Mesenchymal stem cell (in vitro differentiated cells and primary cell): Measurements from ENCODE around the gene TOMM20.

Experiments
- DNase-seq: peaks from one replicate; pipeline ENCODE4 v3.0.0-alpha.2; 2013
- H2AFZ ChIP-seq: one replicate; pipeline ENCODE4 v1.6.1; 2013; ENCODE audit warnings: low read depth, mild to moderate bottlenecking, control low read depth, inconsistent platforms, low read length, moderate library complexity
- H2AK5ac ChIP-seq: 2 replicates; pipeline ENCODE4 v1.6.1; 2013; ENCODE audit warnings: low read length, moderate library complexity, mild to moderate bottlenecking, inconsistent platforms; ENCODE audit not compliant: severe bottlenecking
- H2BK120ac ChIP-seq: one replicate; pipeline ENCODE4 v1.6.1; 2013; ENCODE audit warnings: low read depth, mild to moderate bottlenecking, inconsistent platforms, low read length, moderate library complexity
- H2BK12ac ChIP-seq, 2 experiments: one replicate each; pipeline ENCODE4 v1.6.1; 2013; ENCODE audit warnings: inconsistent platforms in 2 of 2, low read length in 2 of 2, mild to moderate bottlenecking in 2 of 2, moderate library complexity in 2 of 2, control low read depth in 1 of 2
- H2BK15ac ChIP-seq: one replicate; pipeline ENCODE4 v1.6.1; 2013; ENCODE audit warnings: mild to moderate bottlenecking, low read depth, inconsistent platforms; ENCODE audit not compliant: poor library complexity, severe bottlenecking
- H2BK5ac ChIP-seq: 2 replicates; pipeline ENCODE4 v1.6.1; 2013; ENCODE audit warnings: low read depth, mild to moderate bottlenecking, low read length, control low read depth, inconsistent platforms; ENCODE audit not compliant: poor library complexity, severe bottlenecking
- H3K14ac ChIP-seq, 2 experiments: one replicate each; pipeline ENCODE4 v1.6.1; 2013; ENCODE audit warnings: inconsistent platforms in 2 of 2, low read length in 2 of 2, control low read depth in 1 of 2, mild to moderate bottlenecking in 1 of 2, moderate library complexity in 1 of 2
- H3K18ac ChIP-seq, 2 experiments: one replicate each; pipeline ENCODE4 v1.6.1; 2013; ENCODE audit warnings: inconsistent platforms in 2 of 2, low read length in 2 of 2, control low read depth in 1 of 2, low read depth in 1 of 2, mild to moderate bottlenecking in 1 of 2
- H3K23ac ChIP-seq, 2 experiments: one replicate each; pipeline ENCODE4 v1.6.1; 2013; ENCODE audit warnings: inconsistent platforms in 2 of 2, low read length in 2 of 2, mild to moderate bottlenecking in 2 of 2, moderate library complexity in 2 of 2, control low read depth in 1 of 2
- H3K27ac ChIP-seq: 2 replicates; pipeline ENCODE4 v1.5.1; 2013; ENCODE audit warnings: mild to moderate bottlenecking, moderate library complexity, low read length, control low read depth, inconsistent platforms; ENCODE audit not compliant: poor library complexity, severe bottlenecking
- H3K27me3 ChIP-seq, 2 experiments: 2 replicates each; pipeline versions ENCODE4 v1.6.1 to v1.7.0; 2013; ENCODE audit warnings: low read length in 2 of 2, mild to moderate bottlenecking in 2 of 2, moderate library complexity in 2 of 2, control low read depth in 1 of 2, inconsistent platforms in 1 of 2; ENCODE audit not compliant: control insufficient read depth in 1 of 2, insufficient read depth in 1 of 2
- H3K36me3 ChIP-seq, 2 experiments: 2 replicates each; pipeline versions ENCODE4 v1.6.1 to v1.7.0; 2013; ENCODE audit warnings: low read length in 2 of 2, control low read depth in 1 of 2, inconsistent platforms in 1 of 2, low read depth in 1 of 2, mild to moderate bottlenecking in 1 of 2; ENCODE audit not compliant: insufficient read depth in 2 of 2, control insufficient read depth in 1 of 2
- H3K4ac ChIP-seq, 2 experiments: one replicate each; pipeline ENCODE4 v1.6.1; 2013; ENCODE audit warnings: inconsistent platforms in 2 of 2, low read length in 2 of 2, mild to moderate bottlenecking in 2 of 2, moderate library complexity in 2 of 2, control low read depth in 1 of 2, low read depth in 1 of 2
- H3K4me1 ChIP-seq: 2 replicates; pipeline ENCODE4 v1.6.1; 2013; ENCODE audit warnings: low read depth, low read length, control low read depth; ENCODE audit not compliant: control insufficient read depth, insufficient read depth
- H3K4me2 ChIP-seq: 2 replicates; pipeline ENCODE4 v1.6.1; 2013; ENCODE audit warnings: low read length, mild to moderate bottlenecking, inconsistent platforms; ENCODE audit not compliant: poor library complexity, severe bottlenecking
- H3K4me3 ChIP-seq, 2 experiments: 2 replicates each; pipeline versions ENCODE4 v1.5.1 to v1.7.0; 2013; ENCODE audit warnings: low read length in 2 of 2, mild to moderate bottlenecking in 2 of 2, control low read depth in 1 of 2, low read depth in 1 of 2; ENCODE audit not compliant: insufficient read depth in 1 of 2
- H3K79me1 ChIP-seq: replicated peaks from 2 replicates; pipeline ENCODE4 v1.6.1; 2013; ENCODE audit warnings: mild to moderate bottlenecking, control low read depth, low read length, inconsistent platforms; ENCODE audit not compliant: poor library complexity, severe bottlenecking
- H3K9ac ChIP-seq: 2 replicates; pipeline ENCODE4 v1.7.0; 2013; ENCODE audit warnings: mild to moderate bottlenecking, low read length, moderate library complexity
- H3K9me3 ChIP-seq: 2 replicates; pipeline ENCODE4 v1.7.0; 2013; ENCODE audit warnings: mild to moderate bottlenecking, low read length; ENCODE audit not compliant: control insufficient read depth
- H4K8ac ChIP-seq: one replicate; pipeline ENCODE4 v1.6.1; 2013; ENCODE audit warnings: inconsistent platforms, mild to moderate bottlenecking, low read length, moderate library complexity
- H4K91ac ChIP-seq: one replicate; pipeline ENCODE4 v1.6.1; 2013; ENCODE audit warnings: mild to moderate bottlenecking, low read length, inconsistent platforms
- WGBS: methylation state at CpG from one replicate; pipeline ENCODE4 v1.1.7; 2013; ENCODE audit warnings: mixed read lengths; 5-methylcytosine and 5-hydroxymethylcytosine counted together

TOMM20 gene

GRCh38 chr1:235113183-235113917, 15.3 kb downstream of the TOMM20 start:
- no peak overlapping the region for H3K18ac ChIP-seq
- peaks cover 45 to 94% of the 10 kb centered on the region in 2 experiments for H3K36me3 ChIP-seq
- H3K27me3 ChIP-seq: no peaks in the 10 kb centered on the region
- H3K23ac ChIP-seq: no peak overlapping the region
- H3K4me2 ChIP-seq: no peak overlapping the region
- H3K9ac ChIP-seq: no peak overlapping the region
- H2BK120ac ChIP-seq: no peak overlapping the region
- no peak overlapping the region for H4K8ac ChIP-seq
- H3K4me1 ChIP-seq: no peaks in the 10 kb centered on the region
- WGBS: 97% methylated on average over 6 of the region's 7 CpGs
- no peak overlapping the region for H2BK15ac ChIP-seq
- no peak overlapping the region for H2BK12ac ChIP-seq
- no peaks in the 10 kb centered on the region for H3K9me3 ChIP-seq
- H4K91ac ChIP-seq: no peak overlapping the region
- no peak overlapping the region for H3K14ac ChIP-seq
- DNase-seq: no peak
- no peak overlapping the region for H3K4me3 ChIP-seq
- no peak overlapping the region for H2BK5ac ChIP-seq
- H3K27ac ChIP-seq: no peak overlapping the region
- peaks cover 19% of the 10 kb centered on the region for H3K79me1 ChIP-seq
- H2AFZ ChIP-seq: no peak overlapping the region
- no peak overlapping the region for H3K4ac ChIP-seq
- no peak overlapping the region for H2AK5ac ChIP-seq

GRCh38 chr1:235112297-235113182, 16.1 kb downstream of the TOMM20 start:
- Histone ChIP-seq H2AFZ (no peak overlapping the region), H3K18ac (no peak overlapping the region), H3K4me1 (no peaks in the 10 kb centered on the region), H3K36me3 (peaks cover 50 to 94% of the 10 kb centered on the region in 2 experiments), H2BK12ac (no peak overlapping the region), H3K4ac (no peak overlapping the region), H2BK120ac (no peak overlapping the region), H3K9ac (no peak overlapping the region), H3K9me3 (no peaks in the 10 kb centered on the region), H3K79me1 (peaks cover 17% of the 10 kb centered on the region), H2BK15ac (no peak overlapping the region), H4K91ac (no peak overlapping the region), H3K14ac (no peak overlapping the region), H2BK5ac (no peak overlapping the region), H3K27me3 (no peaks in the 10 kb centered on the region), H4K8ac (no peak overlapping the region), H3K23ac (no peak overlapping the region), H3K27ac (no peak overlapping the region), H3K4me2 (no peak overlapping the region), H3K4me3 (no peak overlapping the region), H2AK5ac (no peak overlapping the region)
- 97% methylated on average over 6 of the region's 6 CpGs for WGBS
- no peak for DNase-seq

GRCh38 chr1:235111107-235111506, 17.5 kb downstream of the TOMM20 start:
- Histone ChIP-seq H3K27me3 (no peaks in the 10 kb centered on the region), H2BK5ac (no peak overlapping the region), H2BK12ac (no peak overlapping the region), H4K8ac (no peak overlapping the region), H3K9ac (no peak overlapping the region), H2BK15ac (no peak overlapping the region), H2BK120ac (no peak overlapping the region), H3K23ac (no peak overlapping the region), H4K91ac (no peak overlapping the region), H3K79me1 (peaks cover 20% of the 10 kb centered on the region), H3K4me3 (no peak overlapping the region), H2AFZ (no peak overlapping the region), H3K14ac (no peak overlapping the region), H3K36me3 (peaks cover 47 to 91% of the 10 kb centered on the region in 2 experiments), H3K18ac (no peak overlapping the region), H2AK5ac (no peak overlapping the region), H3K4ac (no peak overlapping the region), H3K9me3 (no peaks in the 10 kb centered on the region), H3K27ac (no peak overlapping the region), H3K4me2 (no peak overlapping the region), H3K4me1 (no peaks in the 10 kb centered on the region)
- no peak for DNase-seq
- WGBS: 90% methylated on average over 2 of the region's 3 CpGs

- Histone ChIP-seq H3K27ac (no peak overlapping the region), H2BK12ac (no peak overlapping the region), H3K4ac (no peak overlapping the region), H3K27me3 (no peaks in the 10 kb centered on the region), H3K9ac (no peak overlapping the region), H3K36me3 (peaks cover 32 to 71% of the 10 kb centered on the region in 2 experiments), H4K91ac (no peak overlapping the region), H4K8ac (no peak overlapping the region), H2AK5ac (no peak overlapping the region), H2AFZ (no peak overlapping the region), H3K4me3 (no peak overlapping the region), H2BK5ac (no peak overlapping the region), H3K4me2 (no peak overlapping the region), H2BK120ac (no peak overlapping the region), H2BK15ac (no peak overlapping the region), H3K4me1 (peaks cover 2% of the 10 kb centered on the region), H3K9me3 (no peaks in the 10 kb centered on the region), H3K79me1 (peaks cover 13% of the 10 kb centered on the region), H3K18ac (no peak overlapping the region), H3K14ac (no peak overlapping the region), H3K23ac (no peak overlapping the region)
- WGBS: 96% methylated on average over 11 of the region's 11 CpGs
- DNase-seq: no peak
Observed at GRCh38 chr1:235108876-235109275, 19.8 kb downstream of the TOMM20 start.
